ENCODE data around the gene MAML1. TPM values are rescaled to one million over a fixed set of nuclear protein-coding genes. Genes with fewer than 3 reads are reported as not detected.
"Not testable (repeated sequence)": the region's sequence is repeated elsewhere in the genome, so short reads cannot be mapped to it uniquely, and the experiment has no call there.

MAML1 gene
- total RNA-seq, 1 experiment from 2014 or later = 10.6 TPM

DNA sequence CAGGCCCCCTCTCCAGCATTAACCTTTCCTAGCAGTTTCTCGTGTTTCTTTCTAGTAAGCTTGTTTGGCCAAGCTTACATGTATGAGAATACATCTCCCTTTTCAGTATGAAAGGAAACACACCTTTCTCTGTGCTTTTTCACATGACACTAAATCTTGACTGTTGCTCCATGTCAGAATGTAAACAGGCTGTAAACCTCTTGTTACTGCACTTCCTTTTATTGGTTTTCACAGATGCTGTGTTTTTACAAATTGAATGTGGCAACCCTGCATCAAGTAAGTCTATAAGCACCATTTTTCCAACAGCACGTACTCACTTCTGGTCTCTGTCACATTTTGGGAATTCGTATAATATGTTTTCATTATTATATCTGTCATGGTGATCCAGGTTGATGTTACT lies 36.0 kb upstream of the MAML1 start:
- intact Hi-C loops (cut with micrococcal nuclease) = no loop called here
- H3K4me1 ChIP-seq (ENCODE audit: insufficient read depth, low read length) = peaks cover 7% of the 10 kb centered on the region; the same call in 1 of the 2 replicates
- H3K79me2 ChIP-seq (ENCODE audit: low read length) = peaks cover 39% of the 10 kb centered on the region
- H3K4me2 ChIP-seq (ENCODE audit: low read length) = no peak overlapping the region
- TF ChIP-seq EZH2 (IDR thresholded peaks at IDR 0.05; ENCODE audit: low read length, unreplicated experiment) (no peak), EZH2phosphoT487 (IDR thresholded peaks at IDR 0.05; ENCODE audit: borderline replicate concordance, low read length) (no peak), CTCF (conservative IDR thresholded peaks at IDR 0.05; ENCODE audit: low read depth, low read length) (no peak)
- H3F3A ChIP-seq (ENCODE audit: low read length, unreplicated experiment) = no peaks in the 10 kb centered on the region
- H4K20me1 ChIP-seq (ENCODE audit: low read length) = peaks cover 17% of the 10 kb centered on the region
- H2AFZ ChIP-seq (ENCODE audit: low read length) = no peak overlapping the region
- POLR2A ChIA-PET (ENCODE audit: unreplicated experiment) = no interaction called here
- H3K9ac ChIP-seq (ENCODE audit: low read length) = no peak overlapping the region
- DNase-seq = no peak
- no peaks in the 10 kb centered on the region for H3K27me3 ChIP-seq (ENCODE audit: low read length)
- ATAC-seq = no peak
- no peak overlapping the region for H3K4me3 ChIP-seq (ENCODE audit: low read length)
- H3K9me2 ChIP-seq (replicated peaks; ENCODE audit: low read length) = no peaks in the 10 kb centered on the region
- no peaks in the 10 kb centered on the region for H3K36me3 ChIP-seq (ENCODE audit: low read depth, low read length)
- H3K9me3 ChIP-seq (ENCODE audit: low read length) = no peaks in the 10 kb centered on the region
- BruUV-seq (replicated peaks) = no TSS peak
- H3K27ac ChIP-seq (ENCODE audit: low read length) = no peak overlapping the region
- CTCF ChIA-PET = no interaction called here

GRCh38 chr5:179697108-179697507 lies 35.5 kb upstream of the MAML1 start:
- Histone ChIP-seq H3K27me3 (ENCODE audit: low read length) (no peaks in the 10 kb centered on the region), H3K9ac (ENCODE audit: low read length) (no peak overlapping the region), H3F3A (ENCODE audit: low read length, unreplicated experiment) (no peaks in the 10 kb centered on the region), H2AFZ (ENCODE audit: low read length) (no peak overlapping the region), H4K20me1 (ENCODE audit: low read length) (peaks cover 17% of the 10 kb centered on the region), H3K79me2 (ENCODE audit: low read length) (peaks cover 44% of the 10 kb centered on the region), H3K4me3 (ENCODE audit: low read length) (0 out of 2 replicates have a peak overlapping the region, but pooled peaks have one; percentile 74), H3K4me2 (ENCODE audit: low read length) (peak overlapping the region; percentile 88; the same call in 1 of the 2 replicates), H3K9me3 (ENCODE audit: low read length) (no peaks in the 10 kb centered on the region), H3K9me2 (replicated peaks; ENCODE audit: low read length) (no peaks in the 10 kb centered on the region), H3K27ac (ENCODE audit: low read length) (no peak overlapping the region), H3K36me3 (ENCODE audit: low read depth, low read length) (no peaks in the 10 kb centered on the region), H3K4me1 (ENCODE audit: insufficient read depth, low read length) (peaks cover 7% of the 10 kb centered on the region; the same call in 1 of the 2 replicates)
- TF ChIP-seq EZH2phosphoT487 (IDR thresholded peaks at IDR 0.05; ENCODE audit: borderline replicate concordance, low read length) (no peak), EZH2 (IDR thresholded peaks at IDR 0.05; ENCODE audit: low read length, unreplicated experiment) (no peak), CTCF (conservative IDR thresholded peaks at IDR 0.05; ENCODE audit: low read depth, low read length) (no peak)
- DNase-seq = no peak
- ChIA-PET POLR2A (ENCODE audit: unreplicated experiment) (no interaction called here), CTCF (no interaction called here)
- no TSS peak for BruUV-seq (replicated peaks)
- intact Hi-C loops (cut with micrococcal nuclease) = no loop called here
- ATAC-seq = no peak

DNA sequence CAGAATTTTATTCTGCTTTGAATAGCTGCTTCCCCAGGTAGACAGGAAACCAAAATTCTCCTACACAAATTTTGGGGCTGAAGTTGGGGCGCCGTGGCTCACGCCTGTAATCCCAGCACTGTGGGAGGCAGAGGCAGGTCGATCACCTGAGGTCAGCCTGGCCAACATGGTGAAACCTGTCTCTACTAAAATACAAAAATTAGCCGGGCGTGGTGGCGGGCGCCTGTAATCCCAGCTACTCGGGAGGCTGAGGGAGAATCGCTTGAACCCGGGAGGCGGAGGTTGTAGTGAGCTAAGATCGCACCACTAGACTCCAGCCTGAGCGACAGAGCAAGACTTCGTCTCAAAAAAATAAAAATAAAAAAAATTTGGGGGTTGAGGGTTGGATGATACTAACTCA lies 35.1 kb upstream of the MAML1 start:
- H3K9me3 ChIP-seq (ENCODE audit: low read length); H3K36me3 ChIP-seq (ENCODE audit: low read depth, low read length); H3K4me1 ChIP-seq (ENCODE audit: insufficient read depth, low read length); CTCF ChIA-PET; H3K9me2 ChIP-seq (replicated peaks; ENCODE audit: low read length); H3F3A ChIP-seq (ENCODE audit: low read length, unreplicated experiment); intact Hi-C loops (cut with micrococcal nuclease); POLR2A ChIA-PET (ENCODE audit: unreplicated experiment); BruUV-seq (replicated peaks); ATAC-seq; H2AFZ ChIP-seq (ENCODE audit: low read length); H3K27me3 ChIP-seq (ENCODE audit: low read length); DNase-seq: not testable (repeated sequence)
- Histone ChIP-seq H3K27ac (ENCODE audit: low read length) (peak overlapping the region; percentile 92), H4K20me1 (ENCODE audit: low read length) (peaks cover 20% of the 10 kb centered on the region), H3K4me2 (ENCODE audit: low read length) (peak overlapping the region; percentile 88), H3K79me2 (ENCODE audit: low read length) (peaks cover 49% of the 10 kb centered on the region), H3K4me3 (ENCODE audit: low read length) (peak overlapping the region; percentile 74), H3K9ac (ENCODE audit: low read length) (peak overlapping the region; percentile 100)
